CD4-positive, alpha-beta T cell treated with Interleukin-2 at 100 ng/mL for 4 hours (primary cell): Measurements from ENCODE around the gene SLC24A3.

Experiments
- DNase-seq: peaks from one replicate; pipeline ENCODE4 v3.0.0-alpha.2; 2020; ENCODE audit warnings: low spot score

SLC24A3 gene

DNA sequence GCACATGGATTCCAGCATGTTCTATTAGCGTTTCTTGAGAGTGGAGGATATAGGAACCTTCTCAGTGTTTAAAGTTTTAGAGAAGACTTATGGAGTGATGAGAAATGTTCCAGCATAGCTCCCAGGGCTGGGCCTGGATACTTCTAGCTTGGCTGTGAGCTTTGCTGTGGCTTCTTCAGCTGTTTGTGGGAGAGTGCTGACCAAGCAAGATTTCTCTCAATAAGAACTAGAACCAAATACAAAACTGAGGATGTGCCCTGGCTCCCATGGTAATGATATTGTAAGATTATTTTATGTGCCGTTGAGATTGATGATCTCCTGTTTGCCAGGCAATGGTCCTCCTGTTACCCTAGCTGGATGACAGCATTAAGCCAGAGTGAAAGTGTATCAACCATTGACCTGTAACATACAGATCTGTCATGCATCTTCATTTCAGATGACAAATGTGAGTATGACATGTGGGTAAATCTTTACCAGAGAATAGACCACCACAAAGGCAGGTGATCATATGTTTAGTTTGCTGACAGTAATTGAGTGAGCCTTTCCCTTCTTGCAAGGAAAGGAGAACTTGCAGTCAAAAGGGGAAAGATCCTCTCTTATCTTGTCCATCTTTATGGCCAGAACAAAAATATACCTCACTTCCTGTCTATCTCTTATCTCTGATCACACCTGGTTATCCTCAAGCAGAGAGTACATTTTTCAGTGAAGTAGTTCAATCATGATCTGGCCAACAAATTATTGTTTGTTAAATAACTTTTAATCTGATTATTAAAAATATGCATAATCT is 180.1 kb downstream of the SLC24A3 start:
- no peak for DNase-seq

DNA sequence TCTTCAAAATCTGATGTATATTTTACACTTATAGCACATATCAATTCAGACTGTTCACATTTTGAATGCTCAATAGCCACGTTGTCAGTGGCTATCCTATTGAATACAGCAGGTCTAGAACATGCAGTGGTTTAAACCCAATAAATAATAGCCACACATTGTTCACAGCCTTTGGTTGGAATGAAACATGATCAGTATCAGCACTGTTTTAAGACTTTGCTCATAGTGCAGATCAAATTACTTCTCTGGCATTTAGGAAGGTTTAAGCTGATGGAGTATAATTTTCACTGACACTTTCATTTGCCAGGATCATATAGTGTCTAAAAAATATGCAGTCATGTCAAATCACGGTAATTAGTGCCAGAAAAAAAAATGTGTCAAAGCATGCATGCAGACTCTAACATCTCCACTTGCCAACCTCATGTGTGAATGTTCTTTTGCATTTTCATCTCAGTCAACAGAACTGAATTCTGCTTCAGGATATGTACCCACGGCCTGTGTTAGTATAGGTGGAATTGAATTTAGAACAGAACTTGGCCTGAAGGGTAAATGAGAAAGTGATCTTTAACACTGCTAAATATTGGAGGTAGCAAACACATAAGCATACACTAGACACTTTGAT is 184.1 kb downstream of the SLC24A3 start:
- no peak for DNase-seq

DNA sequence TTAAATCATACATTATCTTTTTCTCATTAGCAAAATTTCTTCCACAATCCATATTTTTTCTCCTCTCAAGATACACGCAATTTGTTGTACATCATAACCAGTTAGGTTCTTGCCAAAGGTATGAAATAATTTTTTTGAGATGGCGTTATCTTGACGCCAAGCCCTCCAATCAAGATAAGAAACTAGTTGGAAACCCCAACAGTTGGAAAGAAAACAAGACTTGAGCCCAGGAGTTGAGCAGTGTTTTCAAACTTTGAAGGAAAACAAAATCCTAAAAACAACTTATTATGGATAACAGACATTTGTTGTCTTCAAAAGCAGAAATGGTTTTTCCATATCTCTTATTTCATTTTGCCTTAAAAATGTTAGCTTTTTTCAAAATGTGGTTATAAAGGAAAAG is 184.8 kb downstream of the SLC24A3 start:
- DNase-seq: no peak

DNA sequence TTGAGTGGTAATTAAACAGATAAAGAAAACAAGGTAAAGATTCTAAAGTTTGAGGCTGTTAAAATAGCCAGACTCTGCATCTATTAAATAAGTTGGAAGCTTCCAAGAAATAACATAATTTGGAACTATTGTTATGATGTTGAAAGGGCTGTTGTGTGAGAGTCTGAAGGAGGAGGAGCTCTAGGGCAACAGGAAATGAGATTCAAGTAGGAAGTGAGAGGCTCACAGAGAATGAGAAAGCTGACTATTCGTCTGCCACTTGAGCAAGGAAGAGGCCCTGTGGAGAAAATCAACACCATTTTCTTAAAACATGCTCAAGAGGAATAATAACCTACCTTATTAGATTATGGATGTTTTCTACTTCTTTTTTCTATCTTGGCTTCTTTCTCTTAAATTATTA is 185.2 kb downstream of the SLC24A3 start:
- DNase-seq: no peak

DNA sequence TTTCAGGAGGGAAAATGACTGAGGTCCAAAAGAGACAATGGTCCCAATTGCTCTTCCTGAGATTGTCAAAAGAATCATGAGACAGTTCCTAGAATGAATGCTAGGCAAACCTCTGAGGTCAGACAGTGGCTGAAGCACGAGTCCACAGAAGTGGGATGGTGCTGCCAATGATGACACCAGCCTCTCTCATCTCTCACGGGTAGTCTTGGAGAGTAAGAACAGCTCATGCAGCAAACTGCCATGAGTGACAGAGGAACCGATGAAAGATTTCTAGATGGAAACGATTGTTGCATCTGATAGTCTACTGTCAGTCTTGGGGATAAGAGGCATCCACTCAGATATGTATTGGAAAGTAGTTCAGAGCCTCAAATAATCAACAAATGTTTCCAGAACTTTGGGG is 188.7 kb downstream of the SLC24A3 start:
- DNase-seq: no peak

DNA sequence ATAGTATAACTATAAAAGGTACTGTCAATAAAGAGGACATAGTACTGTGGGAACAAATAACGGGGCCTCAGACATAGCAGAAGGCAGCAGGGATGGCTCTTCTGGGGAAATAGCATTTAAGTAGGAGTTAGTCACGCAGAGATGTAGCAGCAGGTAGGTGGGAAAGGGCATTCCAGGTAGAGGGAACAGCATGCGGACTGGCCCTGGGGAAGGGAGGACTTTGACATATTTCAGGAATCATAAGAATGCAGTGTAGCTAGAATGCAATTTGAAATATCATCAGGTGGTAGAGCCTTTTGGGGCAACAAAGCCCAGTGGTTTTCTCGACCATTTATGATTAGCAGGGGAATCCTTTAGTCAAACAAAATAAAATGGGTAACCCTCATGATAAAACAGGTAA is 191.1 kb downstream of the SLC24A3 start:
- no peak for DNase-seq

DNA sequence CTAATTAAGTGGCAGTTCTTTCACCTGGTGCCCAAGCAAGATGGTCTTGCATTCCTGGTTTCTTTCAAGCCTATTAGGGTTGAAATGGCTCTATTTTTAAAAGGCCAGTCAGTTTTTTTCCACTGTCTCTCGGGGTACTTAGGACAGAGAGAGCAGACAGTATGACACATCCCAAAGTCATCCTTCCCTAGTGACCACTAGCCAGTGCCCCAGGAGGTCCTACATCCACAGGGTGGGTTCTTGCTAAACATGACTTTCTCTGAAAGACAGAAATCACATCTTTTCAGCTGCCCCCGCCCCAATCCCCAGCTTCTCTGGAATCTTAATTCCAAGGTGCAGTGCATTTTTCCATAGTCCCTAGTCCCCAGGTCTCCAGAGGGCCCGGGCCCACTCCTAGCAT is 192.4 kb downstream of the SLC24A3 start:
- DNase-seq: no peak

DNA sequence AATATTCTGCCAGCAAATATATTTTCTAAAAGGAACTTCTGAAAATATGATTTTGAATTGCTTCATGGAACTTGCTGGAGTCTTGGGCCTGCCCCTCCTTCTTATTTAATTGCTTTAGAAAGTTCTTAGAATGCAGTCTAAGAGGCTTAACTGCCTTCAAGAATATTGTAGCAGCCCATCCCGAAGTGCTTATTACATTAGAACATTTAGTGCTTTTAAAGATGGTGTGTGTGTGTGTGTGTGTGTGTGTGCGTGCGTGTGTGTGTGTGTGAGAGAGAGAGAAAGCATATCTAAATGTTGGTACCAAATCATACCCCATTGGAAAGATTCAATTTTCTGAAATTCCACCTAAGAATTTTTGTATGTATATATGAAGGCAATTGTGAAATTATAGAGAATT is 193.5 kb downstream of the SLC24A3 start:
- DNase-seq: no peak

- DNase-seq: no peak
Observed at GRCh38 chr20:19406381-19406780, 193.9 kb downstream of the SLC24A3 start.

DNA sequence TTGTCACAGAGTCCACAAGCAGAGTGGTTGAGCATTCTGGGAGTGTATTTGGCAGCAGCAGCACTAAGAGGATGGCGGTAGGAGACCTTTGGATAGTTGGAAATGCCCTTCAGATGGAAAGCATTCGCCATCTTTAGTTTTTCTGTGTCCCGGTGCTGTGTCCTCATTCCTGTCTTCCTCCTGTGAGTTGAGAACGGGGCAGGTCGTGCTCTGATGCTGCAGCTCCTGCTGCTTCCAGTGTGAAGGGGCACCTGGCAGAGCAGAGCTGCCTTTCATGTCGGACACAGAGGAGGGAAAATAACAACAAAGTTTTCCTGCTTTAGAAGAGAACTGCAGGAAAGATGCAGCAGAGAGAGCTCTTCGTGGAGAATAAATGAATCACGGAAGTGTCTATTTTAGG is 194.8 kb downstream of the SLC24A3 start:
- DNase-seq: no peak

DNA sequence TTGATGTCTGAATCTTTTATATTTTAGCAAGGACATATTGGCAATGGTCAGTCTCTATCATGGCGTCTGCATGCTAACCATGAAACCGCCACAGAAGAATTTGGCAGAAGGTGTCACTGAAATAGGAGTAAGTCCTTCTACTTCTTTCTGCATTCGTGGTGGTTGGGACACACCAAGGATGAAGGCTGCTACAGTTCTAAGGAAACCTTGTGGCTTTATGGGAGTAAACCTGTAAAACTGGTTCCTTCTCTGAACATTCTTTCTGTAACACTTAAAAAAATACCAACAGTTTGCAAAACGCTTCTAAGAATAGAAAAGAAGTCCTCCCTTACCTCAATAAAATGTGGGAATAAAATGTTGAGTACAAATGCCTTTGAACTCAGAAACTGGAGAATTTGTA is 195.3 kb downstream of the SLC24A3 start:
- no peak for DNase-seq

DNA sequence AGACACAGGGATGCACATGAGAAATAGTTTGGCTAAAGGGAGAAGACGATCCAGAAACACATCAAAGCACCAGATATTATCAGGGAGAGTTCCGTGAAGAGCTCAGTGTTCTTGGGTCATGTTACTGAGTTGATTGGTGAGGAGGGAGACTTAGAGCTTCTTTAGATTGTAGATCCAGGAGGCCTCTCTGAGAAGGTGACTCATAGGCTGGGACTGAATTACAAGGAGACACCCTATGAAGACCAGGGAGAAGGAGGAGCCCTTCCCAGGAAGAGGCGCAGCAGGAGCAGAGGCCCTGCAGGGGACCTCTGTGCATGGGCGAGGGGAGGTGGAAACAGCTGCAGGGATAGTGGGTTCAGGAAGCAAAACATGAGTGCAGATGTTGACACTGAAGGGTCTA is 196.5 kb downstream of the SLC24A3 start:
- DNase-seq: no peak

GRCh38 chr20:19411811-19412210 is 199.4 kb downstream of the SLC24A3 start:
- no peak for DNase-seq

DNA sequence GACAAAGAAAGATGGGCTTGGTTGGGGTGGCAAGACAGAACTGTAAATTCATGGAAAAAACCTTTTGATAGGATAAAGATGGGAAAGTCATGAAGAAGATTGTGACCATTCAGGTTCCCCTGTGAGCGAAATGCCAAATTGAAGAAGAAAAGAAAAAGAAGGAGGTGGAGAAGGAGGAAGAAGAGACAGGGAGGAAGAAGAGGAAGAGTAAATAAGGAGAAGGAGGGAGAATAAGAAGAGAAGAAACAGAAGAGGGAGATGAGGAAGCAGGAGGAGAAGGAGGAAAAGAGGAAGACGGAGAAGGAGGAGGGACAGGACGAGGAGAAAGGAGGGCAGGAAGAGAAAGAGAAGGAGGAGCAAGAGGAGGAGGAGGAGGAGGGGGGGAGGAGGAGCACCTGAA is 199.8 kb downstream of the SLC24A3 start:
- DNase-seq: no peak

- no peak for DNase-seq
Observed at GRCh38 chr20:19414600-19414999, 202.2 kb downstream of the SLC24A3 start.

DNA sequence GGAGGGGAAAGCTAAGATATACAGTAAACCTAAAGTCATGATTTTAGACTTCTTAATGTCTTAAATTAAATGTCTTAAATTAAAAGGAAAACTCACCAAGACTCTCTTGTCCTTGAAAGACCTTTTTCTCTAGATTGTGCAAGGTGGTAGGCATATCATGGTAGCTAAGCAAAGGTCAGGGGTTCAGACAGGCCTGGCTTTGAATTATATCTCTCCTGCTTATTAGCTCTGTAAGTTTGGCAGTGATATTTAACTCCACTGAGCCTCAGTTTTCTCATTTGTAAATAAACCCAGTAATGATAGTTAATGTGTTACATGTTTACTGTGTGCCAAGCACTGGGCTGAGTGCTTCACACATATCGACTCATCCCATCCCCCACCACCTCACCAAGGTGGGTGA is 203.3 kb downstream of the SLC24A3 start:
- DNase-seq: no peak

DNA sequence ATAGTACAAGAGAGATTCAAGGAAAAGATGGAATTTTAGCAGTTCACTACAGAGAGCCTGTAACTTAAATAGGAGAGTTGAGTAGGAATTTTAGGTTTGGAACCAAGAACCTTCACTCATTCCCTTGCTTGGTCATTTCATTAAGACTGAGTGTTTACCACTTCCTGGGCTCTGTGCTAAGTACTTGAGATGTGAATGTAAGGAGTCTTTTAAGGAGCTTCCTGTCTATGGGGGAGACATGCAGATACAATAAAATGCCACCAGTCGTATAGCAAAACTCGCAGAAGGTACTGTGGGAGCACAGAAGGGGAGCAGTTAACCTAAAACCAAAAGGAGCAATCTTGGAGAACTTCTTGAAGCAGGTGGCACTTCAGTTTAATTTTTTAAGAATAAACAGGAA is 204.2 kb downstream of the SLC24A3 start:
- DNase-seq: no peak

DNA sequence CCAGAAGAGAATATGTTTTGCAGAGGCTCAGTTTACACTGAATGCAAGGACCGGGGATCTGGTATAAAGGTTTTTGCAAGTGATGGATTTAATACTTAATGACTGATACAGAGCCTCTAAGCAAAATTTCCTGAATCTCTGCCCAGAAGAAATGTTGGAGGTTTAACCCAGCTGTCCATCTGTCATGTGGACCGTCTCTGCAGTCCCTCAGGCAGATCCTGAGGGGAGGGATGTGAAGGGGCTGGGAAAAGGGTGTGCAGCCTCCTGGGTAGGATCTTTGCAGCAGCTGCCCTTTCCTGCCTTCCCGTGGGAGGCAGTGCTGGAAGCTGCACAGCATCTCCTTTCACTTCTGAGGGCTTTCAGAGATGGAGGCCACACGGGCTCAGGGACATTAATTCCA is 207.0 kb downstream of the SLC24A3 start:
- DNase-seq: no peak

GRCh38 chr20:19423097-19423899 is 210.9 kb downstream of the SLC24A3 start:
- DNase-seq: no peak

- DNase-seq: no peak
Observed at GRCh38 chr20:19423900-19424620, 211.6 kb downstream of the SLC24A3 start.

DNA sequence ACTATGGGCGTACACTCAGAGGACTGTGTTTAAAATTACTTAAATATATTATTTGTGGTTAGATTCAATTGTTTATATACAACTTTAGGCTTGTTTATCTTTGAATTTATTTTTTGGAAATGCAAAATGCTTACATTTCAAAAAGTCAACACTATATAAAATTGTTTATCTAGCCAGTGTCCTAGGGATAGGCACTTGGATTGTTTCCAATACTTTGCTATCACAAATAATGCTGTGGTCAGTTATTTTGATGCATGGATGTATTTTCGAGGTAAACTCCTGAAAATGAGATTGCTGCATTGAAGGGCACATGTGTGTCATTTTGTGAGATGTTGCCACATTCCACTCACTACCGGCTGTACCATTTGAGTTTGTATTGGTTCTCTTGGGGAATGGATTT is 213.9 kb downstream of the SLC24A3 start:
- no peak for DNase-seq

DNA sequence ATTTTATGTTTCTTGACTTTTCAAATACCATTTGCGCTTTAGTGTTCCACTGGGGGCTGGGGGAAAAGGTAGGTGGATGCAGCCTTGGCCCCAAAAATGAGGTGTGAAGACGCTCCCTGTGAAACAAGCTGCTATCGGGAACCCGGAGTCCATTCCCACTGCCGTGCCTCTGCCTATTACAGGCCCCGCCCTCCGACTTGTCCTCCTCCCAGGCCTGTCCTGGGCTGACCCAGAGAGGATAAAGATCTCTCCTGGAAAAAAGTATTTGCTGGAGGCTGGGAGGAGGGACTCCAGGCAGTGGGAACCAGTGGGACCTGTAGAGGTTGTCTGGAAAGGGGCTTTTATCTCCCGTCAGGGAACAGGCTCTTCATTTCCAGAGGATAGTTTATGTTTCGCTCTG is 215.0 kb downstream of the SLC24A3 start:
- DNase-seq: no peak

- no peak for DNase-seq
Observed at GRCh38 chr20:19427913-19428312, 215.5 kb downstream of the SLC24A3 start.
